ENCODE results near the gene MYPOP. TPM values are rescaled to one million over a fixed set of nuclear protein-coding genes. Genes with fewer than 3 reads are reported as not detected.

Gene MYPOP
- total RNA-seq, 1 donor from 2014 or later, result 11.1 TPM

DNA sequence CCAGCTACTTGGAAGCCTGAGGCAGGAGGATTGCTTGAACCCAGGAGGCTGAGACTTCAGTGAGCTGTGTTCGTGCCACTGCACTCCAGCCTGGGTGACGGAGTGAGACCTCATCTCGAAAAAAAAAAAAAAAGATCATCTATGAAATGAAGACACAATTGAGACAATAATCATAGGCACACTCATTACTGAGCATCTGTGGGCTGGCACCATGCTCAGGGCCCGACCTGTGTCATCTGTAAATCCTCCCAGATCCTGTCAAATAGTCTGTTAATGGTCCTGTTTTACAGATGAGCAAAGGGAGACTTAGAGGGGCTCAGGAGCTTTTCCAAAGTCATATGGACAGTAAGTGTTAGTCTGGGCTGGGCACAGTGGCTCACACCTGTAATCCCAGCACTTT, 16.3 kb upstream of the MYPOP start:
- Mint-ChIP-seq H3K4me1 (ENCODE audit: low read depth) (peaks cover 2% of the 10 kb centered on the region), H3K27ac (no peak overlapping the region), H3K9me3 (ENCODE audit: low read depth) (no peaks in the 10 kb centered on the region), H3K36me3 (ENCODE audit: insufficient read depth) (no peaks in the 10 kb centered on the region), H3K27me3 (peaks cover 15% of the 10 kb centered on the region), H3K4me3 (ENCODE audit: low read depth) (no peak overlapping the region)
- TF ChIP-seq, protein P1, sequence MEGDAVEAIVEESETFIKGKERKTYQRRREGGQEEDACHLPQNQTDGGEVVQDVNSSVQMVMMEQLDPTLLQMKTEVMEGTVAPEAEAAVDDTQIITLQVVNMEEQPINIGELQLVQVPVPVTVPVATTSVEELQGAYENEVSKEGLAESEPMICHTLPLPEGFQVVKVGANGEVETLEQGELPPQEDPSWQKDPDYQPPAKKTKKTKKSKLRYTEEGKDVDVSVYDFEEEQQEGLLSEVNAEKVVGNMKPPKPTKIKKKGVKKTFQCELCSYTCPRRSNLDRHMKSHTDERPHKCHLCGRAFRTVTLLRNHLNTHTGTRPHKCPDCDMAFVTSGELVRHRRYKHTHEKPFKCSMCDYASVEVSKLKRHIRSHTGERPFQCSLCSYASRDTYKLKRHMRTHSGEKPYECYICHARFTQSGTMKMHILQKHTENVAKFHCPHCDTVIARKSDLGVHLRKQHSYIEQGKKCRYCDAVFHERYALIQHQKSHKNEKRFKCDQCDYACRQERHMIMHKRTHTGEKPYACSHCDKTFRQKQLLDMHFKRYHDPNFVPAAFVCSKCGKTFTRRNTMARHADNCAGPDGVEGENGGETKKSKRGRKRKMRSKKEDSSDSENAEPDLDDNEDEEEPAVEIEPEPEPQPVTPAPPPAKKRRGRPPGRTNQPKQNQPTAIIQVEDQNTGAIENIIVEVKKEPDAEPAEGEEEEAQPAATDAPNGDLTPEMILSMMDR (IDR thresholded peaks at IDR 0.05; ENCODE audit: unreplicated experiment), result no peak
- DNase-seq (ENCODE audit: low spot score, unreplicated experiment), result no peak

DNA sequence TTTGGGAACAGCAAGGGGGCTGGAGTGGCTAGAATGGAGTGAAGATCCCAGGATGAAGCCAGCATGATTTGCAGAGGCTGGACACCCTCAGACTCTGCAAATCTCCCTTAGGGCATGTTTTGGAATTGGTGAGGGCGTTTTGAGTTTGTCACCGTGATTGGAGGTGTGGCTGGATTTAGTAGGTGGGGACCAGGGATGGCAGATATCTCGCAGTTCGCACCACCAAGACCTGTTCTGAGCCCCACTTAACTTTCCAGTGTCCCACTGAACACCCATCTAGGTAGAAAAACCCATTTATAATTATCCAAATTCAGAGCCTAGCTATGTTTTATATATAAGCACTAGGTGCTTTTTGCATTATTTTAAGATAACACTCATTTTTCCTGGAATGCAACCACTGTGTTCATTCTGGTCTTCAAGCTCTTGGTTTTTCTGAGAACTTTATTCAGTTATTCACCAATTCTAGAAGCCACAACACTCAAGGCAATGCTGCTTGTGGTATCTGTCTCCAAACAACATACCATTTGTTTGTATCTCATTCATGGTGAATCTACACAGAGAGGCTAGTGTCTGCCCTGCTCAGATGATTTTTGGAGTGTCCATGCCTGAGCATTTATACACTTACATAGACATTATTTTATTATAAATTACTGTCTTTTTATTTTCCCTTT, 15.1 kb upstream of the MYPOP start:
- Mint-ChIP-seq H3K9me3 (ENCODE audit: low read depth) (no peaks in the 10 kb centered on the region), H3K36me3 (ENCODE audit: insufficient read depth) (no peaks in the 10 kb centered on the region), H3K4me1 (ENCODE audit: low read depth) (peaks cover 2% of the 10 kb centered on the region), H3K4me3 (ENCODE audit: low read depth) (no peak overlapping the region), H3K27me3 (peaks cover 17% of the 10 kb centered on the region), H3K27ac (no peak overlapping the region)
- TF ChIP-seq, protein P1 (IDR thresholded peaks at IDR 0.05; ENCODE audit: unreplicated experiment), result no peak
- no peak for DNase-seq (ENCODE audit: low spot score, unreplicated experiment)

DNA sequence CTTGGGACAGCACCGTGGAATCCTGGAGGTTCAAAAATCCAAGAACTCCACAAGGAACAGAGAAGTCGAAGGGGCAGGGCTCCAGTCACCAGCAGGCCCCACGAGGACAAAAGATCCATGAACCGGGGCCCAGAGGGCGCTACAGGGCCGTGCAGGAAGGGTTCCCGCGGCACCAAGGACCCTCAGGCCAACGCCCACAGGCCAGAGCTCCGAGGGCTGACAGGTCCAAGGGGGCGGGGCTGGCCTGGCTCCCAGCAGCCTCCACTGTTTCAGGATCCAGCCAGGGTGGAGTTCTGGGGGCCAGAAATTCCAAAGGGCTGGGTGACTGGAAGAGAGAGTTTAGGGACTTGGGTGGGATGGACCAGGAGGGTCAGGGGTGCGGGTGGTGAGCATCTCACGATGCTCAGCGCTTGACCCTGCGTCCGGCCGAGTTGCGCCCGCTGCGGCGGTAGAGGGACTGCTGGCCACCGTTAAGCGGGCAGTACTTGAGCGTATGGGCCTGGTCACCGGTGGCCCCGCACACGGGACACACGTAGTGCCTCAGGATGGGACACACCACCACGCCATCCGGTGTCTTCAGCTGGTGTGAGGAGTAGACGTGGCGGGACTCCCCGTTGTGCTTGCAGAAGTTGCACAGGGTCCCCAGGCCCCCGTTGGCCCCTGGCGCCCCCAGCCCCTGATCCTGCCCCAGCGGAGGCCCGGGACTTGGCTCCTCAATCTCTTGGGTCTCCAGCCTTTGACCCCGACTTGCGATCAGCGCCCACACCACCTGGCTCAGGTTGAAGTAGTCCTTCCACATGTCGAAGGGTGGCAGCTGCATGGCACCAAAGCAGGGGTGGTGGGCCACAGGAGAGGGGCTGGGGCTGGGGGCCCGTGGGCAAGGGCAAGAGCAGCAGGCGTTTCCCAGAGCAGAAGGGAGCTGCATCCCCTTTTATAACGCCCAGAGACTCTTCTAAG, 11.7 kb upstream of the MYPOP start, which contains the start of gene NANOS2:
Gene NANOS2, minus strand, starts transcription at position 905 of the 957 bp plus-strand sequence. Its CDS starts 85 bp downstream, at position 820.
- Mint-ChIP-seq H3K4me1 (ENCODE audit: low read depth) (no peaks in the 10 kb centered on the region), H3K27ac (no peak within 1 kb of the TSS), H3K27me3 (peaks cover 15% of the 10 kb centered on the region), H3K4me3 (ENCODE audit: low read depth) (no peak within 1 kb of the TSS), H3K36me3 (ENCODE audit: insufficient read depth) (no peaks in the 10 kb centered on the region), H3K9me3 (ENCODE audit: low read depth) (no peaks in the 10 kb centered on the region)
- TF ChIP-seq, protein P1 (IDR thresholded peaks at IDR 0.05; ENCODE audit: unreplicated experiment), result peak; percentile 27
- DNase-seq (ENCODE audit: low spot score, unreplicated experiment), result no peak

DNA sequence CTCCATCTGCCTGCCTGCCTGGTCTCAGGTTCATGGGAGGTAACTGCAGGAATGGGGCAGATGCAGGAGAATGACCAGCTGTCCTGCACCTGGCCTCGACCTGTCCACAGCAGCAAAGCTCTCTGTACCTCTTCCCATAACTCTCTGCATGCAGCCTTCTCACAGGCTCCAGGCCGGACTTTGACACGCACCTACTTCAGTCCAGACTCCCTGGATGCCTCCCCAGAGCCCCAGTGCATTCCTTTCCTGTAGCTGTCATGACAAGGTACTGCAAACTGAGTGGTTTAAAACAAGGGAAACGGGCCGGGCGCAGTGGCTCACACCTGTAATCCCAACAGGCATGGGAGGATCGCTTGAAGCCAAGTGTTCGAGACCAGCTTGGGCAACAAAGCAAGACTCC, 8.9 kb upstream of the MYPOP start:
- no peak overlapping the region for H3K4me3 Mint-ChIP-seq (ENCODE audit: low read depth)
- H3K27ac Mint-ChIP-seq, result no peak overlapping the region
- DNase-seq (ENCODE audit: low spot score, unreplicated experiment), result no peak
- H3K27me3 Mint-ChIP-seq, result peaks cover 10% of the 10 kb centered on the region
- H3K9me3 Mint-ChIP-seq (ENCODE audit: low read depth), result no peaks in the 10 kb centered on the region
- TF ChIP-seq, protein P1 (IDR thresholded peaks at IDR 0.05; ENCODE audit: unreplicated experiment), result no peak
- no peaks in the 10 kb centered on the region for H3K4me1 Mint-ChIP-seq (ENCODE audit: low read depth)
- no peaks in the 10 kb centered on the region for H3K36me3 Mint-ChIP-seq (ENCODE audit: insufficient read depth)

DNA sequence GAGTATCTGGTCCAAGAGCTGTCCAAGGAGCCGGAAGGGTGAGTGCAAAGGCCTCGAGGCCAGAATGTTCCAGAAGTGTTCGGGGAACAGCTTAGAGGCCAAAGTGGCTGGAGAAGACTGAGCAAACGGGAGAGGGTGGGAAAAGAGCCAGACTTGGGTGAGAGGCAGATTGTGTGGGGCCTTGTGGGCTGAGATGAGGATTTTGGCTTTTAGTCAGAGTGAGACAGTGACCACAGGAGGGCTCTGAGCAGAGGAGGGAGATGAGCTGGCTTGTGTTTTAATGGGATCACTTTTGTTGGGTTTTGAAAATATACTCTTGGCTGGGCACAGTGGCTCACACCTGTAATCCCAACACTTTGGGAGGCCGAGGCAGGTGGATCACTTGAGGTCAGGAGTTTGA, 6.5 kb upstream of the MYPOP start:
- Mint-ChIP-seq H3K27me3 (peaks cover 11% of the 10 kb centered on the region), H3K9me3 (ENCODE audit: low read depth) (no peaks in the 10 kb centered on the region), H3K27ac (no peak overlapping the region), H3K36me3 (ENCODE audit: insufficient read depth) (no peaks in the 10 kb centered on the region), H3K4me1 (ENCODE audit: low read depth) (no peaks in the 10 kb centered on the region), H3K4me3 (ENCODE audit: low read depth) (no peak overlapping the region)
- DNase-seq (ENCODE audit: low spot score, unreplicated experiment), result no peak
- TF ChIP-seq, protein P1 (IDR thresholded peaks at IDR 0.05; ENCODE audit: unreplicated experiment), result no peak

Measured in progenitor cell of endocrine pancreas (in vitro differentiated cells).